ENCODE data around the gene BLVRA.
"Not testable (repeated sequence)": the region's sequence is repeated elsewhere in the genome, so short reads cannot be mapped to it uniquely, and the experiment has no call there.

Gene BLVRA

GRCh38 chr7:43769791-43770465 is 11.4 kb downstream of the BLVRA start:
- DNase-seq, result no peak

DNA sequence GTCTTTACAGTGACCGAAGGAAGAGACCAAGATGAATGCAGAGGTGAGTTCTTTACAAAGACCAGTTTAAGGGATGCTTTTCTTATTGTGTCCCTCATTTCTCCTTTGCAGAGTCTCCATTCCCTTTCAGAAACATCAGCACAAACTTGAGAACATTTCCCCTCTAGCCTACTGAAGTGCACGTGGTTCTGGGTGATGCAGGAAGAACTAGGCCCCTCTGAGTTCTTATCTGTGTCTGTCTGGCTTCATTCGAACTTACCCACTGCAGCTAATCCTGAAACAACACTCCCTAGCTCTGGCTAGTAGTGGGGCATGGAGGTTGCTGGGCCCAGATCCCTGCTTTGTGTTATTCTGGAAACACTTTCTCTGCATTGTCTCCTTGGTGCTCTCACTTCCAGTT is 12.6 kb downstream of the BLVRA start:
- no peak for DNase-seq

DNA sequence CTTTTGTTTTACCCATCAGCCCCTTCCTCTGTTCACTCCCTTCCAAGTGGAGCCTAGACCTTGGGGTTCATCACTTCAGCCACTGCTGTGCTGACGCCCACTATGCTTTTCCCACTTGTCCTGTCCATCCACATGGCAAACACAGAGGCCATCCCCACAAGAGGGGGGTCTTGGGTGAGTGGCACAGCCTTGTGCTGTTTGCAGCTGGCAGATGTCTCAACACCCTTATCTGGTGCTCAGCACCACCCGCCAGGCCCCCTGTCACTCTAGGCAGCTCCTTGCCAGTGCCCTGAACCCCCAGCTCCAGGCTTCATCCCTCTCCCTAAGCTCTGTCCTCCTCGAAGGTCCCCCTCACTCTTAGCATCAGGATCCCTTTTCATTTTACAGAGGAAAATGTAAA is 13.1 kb downstream of the BLVRA start:
- DNase-seq, result no peak

GRCh38 chr7:43773268-43773667 is 14.8 kb downstream of the BLVRA start:
- not testable (repeated sequence) for DNase-seq

DNA sequence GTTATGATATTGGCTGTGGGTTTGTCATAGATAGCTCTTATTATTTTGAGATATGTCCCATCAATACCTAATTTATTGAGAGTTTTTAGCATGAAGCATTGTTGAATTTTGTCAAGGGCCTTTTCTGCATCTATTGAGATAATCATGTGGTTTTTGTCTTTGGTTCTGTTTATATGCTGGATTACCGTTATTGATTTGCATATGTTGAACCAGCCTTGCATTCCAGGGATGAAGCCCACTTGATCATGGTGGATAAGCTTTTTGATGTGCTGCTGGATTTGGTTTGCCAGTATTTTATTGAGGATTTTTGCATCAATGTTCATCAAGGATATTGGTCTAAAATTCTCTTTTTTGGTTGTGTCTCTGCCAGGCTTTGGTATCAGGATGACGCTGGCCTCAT is 16.8 kb downstream of the BLVRA start:
- DNase-seq, result not testable (repeated sequence)

GRCh38 chr7:43778293-43779044 is 20.0 kb downstream of the BLVRA start:
- DNase-seq, result not testable (repeated sequence)

- no peak for DNase-seq
Measured at GRCh38 chr7:43779045-43779812, 20.7 kb downstream of the BLVRA start.

DNA sequence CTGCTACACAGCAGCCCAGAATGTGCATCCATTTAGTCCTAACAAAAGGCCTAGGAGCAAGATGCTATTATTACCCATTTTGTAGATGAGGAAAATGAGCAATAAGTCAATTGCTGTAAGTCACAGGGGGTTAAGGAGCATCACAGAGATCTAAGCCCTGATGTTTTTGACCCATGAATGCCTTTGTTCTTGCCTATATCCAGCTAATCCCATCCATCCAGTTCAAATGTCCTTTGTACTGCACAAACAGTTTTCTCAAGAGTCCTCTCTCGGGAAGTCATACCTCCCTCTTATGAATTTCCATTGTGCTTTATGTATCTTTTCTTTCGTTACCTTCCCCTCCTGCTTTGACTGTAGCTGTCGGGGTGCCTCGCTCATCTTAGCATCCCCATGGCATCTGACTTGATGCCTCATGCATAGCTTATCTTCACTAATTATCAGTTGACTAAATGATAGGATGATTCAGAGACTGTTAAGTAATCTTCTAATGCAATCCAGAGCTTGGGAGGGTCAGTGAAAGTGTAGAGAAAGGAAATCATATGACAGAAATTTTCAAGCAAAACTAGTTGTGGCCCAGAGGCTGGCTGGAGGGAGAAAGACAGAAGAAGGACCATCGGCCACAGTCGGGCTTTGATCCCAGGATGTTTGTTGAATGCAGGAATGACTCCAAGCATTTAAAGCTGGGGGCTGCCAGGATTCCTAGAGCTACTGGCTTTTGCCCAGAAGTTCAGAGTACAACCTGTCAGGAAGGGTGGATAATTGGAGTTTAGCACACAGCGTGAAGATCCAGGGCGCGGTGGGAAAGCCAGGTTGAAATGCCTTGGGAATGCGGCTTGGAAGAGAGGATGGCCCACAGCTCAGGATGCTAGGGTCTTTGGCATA is 23.5 kb downstream of the BLVRA start:
- DNase-seq, result no peak

- no peak for DNase-seq
Measured at GRCh38 chr7:43782768-43783555, 24.5 kb downstream of the BLVRA start.

DNA sequence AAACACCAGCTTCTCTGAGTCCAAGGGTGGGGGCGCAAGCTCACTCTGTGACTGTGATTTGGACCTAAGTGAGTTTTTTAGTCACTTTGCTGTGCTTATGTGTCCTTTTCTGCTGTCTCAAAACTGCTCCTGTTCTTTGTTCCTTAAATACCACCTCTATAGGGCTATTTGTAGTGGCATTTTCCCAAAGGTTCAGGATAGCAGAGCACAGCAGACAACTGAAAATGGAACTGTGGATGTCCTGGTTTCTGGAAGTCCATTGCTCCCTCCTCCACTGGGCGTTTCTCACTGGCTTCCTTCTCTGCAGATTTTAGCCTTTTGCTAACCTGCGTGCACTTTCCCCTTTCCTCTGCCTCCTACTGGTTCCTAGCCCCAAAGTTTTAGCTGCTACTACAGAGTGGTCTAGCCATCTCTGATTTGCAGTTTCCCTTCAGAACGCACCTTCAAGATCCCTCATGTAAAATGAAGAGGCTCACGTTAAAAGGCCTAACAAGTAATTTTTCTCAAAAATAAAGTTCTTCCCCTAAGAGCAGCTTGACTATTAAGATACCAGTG is 25.6 kb downstream of the BLVRA start:
- DNase-seq, result no peak

- DNase-seq, result not testable (repeated sequence)
Measured at GRCh38 chr7:43784585-43785087, 26.2 kb downstream of the BLVRA start.

GRCh38 chr7:43785420-43785819 is 26.9 kb downstream of the BLVRA start:
- no peak for DNase-seq

DNA sequence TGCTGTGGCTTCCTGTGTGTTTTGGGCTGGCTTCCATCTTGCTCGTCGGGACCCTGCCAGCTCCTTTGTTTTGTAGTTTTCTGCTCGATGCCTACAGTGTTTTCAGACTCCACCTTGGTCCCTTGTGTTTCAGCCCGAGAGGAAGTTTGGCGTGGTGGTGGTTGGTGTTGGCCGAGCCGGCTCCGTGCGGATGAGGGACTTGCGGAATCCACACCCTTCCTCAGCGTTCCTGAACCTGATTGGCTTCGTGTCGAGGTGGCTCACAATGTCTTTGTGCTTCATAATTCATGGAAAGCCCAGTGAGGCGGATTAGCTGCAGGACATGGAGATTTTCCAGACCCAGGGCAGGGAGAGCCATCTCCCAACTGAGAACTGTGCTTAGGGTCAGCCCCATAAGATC is 29.3 kb downstream of the BLVRA start:
- DNase-seq, result no peak

DNA sequence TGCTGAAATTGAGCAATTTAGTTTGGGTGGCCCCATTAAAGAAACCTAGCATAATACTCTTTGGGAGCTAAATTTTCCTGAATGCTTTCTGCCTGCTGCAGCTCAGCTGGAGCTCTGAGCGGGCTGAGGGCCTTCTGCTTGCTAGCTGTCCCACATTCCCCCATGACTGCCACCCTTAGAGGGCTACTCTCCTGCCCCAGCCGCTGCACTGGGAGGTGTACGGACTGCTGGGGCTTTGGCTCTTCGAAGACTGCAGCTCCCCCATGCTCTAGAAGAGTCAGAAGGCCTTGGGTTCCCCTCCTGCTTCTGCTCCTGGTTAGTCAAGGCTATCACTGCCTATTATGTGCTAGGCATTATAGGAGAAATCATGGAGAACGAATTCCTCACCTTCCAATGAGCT is 31.5 kb downstream of the BLVRA start:
- no peak for DNase-seq

- no peak for DNase-seq
Measured at GRCh38 chr7:43790834-43791233, 32.4 kb downstream of the BLVRA start.

- no peak for DNase-seq
Measured at GRCh38 chr7:43791665-43792064, 33.2 kb downstream of the BLVRA start.

DNA sequence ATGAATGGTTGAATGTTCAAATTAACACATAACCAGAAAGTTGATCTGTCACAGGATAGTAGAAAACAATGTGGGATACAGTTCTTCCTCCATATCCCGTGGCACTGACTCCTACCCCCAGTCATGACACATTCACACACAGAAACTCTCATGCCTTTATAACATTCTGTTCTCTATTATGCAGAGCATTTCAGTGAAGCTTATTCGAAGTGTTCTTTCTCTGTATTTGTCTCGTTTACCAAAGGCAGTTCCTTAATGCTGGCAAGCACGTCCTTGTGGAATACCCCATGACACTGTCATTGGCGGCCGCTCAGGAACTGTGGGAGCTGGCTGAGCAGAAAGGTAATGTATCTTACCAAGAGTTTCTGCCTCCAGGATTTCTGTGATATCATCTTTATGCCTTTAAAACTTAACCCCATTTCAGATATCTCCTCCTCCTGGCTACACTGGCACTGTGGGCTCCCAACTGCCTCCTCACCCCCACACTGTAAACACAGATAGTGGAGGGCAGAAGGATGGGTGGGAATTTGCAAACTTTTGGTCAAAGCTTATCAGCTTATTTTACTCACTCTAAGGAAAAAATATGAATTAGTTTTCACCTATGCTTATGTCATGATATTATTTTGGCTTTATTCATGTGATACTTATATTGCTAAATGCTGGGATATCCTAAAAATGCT is 34.1 kb downstream of the BLVRA start:
- no peak for DNase-seq

DNA sequence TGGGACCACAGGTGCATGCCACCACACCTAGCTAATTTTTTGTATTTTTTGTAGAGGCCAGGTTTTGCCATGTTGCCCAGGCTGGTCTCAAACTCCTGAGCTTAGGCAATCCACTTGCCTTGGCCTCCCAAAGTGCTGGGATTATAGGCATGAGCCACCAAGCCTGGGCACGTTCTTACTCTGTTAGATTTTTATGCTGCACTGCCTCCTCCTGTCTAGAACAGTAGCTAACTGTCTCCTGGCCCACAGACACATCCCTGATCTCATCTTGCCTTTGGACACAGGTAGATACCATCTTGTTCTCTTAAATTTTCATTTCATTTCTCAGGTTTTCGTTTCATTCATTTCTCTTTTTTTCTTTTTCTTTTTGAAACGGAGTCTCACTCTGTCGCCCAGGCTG is 41.1 kb downstream of the BLVRA start:
- no peak for DNase-seq

- DNase-seq, result no peak
Measured at GRCh38 chr7:43803865-43804264, 45.4 kb downstream of the BLVRA start.

- DNase-seq, result no peak
Measured at GRCh38 chr7:43808410-43808809, 49.9 kb downstream of the BLVRA start.
